ENCODE measurements around the gene SP7. TPM values are rescaled to one million over a fixed set of nuclear protein-coding genes. Genes with fewer than 3 reads are reported as not detected.

Gene SP7
- not detected for total RNA-seq

DNA sequence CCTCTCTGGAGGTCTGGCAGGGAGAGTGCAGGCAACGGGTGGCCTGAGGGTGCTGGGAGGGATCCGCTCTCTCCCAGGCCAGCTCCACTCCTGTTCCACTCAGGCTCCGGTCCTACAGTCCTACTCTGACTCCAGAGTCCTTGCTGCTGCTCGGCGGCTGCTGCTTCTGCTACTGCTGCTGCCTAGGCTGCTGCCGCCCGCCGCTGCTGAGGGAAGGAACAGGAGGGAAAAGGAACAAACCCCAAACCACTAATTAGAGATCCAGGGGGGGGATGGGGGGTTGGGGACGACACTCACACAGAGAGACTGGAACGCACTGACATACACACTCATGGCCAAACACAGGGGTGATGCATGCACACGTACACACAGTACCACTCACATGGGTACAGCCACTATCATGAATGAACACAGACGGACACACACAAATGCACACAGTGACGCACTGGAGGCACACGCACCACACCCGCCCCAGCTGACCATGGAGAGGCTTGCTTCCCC lies at the start of gene SP7:
Gene SP7, minus strand, starts transcription at position 174 of the 501 bp plus-strand sequence. CDS start 708 bp downstream, outside the sequence.
- H3K27me3 ChIP-seq = peaks cover 0 to 80% (median 14%) of the 10 kb centered on the region in 4 donors
- intact Hi-C loops (cut with DNase I) = no loop called here
- 44% methylated on average over 15 of the region's 15 CpGs for WGBS
- no peaks in the 10 kb centered on the region for H3K9me3 ChIP-seq
- no peak within 1 kb of the TSS for H3K27ac ChIP-seq (replicated peaks in 1 of 4)
- no peaks in the 10 kb centered on the region for H3K36me3 ChIP-seq
- TF ChIP-seq, protein P1, sequence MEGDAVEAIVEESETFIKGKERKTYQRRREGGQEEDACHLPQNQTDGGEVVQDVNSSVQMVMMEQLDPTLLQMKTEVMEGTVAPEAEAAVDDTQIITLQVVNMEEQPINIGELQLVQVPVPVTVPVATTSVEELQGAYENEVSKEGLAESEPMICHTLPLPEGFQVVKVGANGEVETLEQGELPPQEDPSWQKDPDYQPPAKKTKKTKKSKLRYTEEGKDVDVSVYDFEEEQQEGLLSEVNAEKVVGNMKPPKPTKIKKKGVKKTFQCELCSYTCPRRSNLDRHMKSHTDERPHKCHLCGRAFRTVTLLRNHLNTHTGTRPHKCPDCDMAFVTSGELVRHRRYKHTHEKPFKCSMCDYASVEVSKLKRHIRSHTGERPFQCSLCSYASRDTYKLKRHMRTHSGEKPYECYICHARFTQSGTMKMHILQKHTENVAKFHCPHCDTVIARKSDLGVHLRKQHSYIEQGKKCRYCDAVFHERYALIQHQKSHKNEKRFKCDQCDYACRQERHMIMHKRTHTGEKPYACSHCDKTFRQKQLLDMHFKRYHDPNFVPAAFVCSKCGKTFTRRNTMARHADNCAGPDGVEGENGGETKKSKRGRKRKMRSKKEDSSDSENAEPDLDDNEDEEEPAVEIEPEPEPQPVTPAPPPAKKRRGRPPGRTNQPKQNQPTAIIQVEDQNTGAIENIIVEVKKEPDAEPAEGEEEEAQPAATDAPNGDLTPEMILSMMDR (IDR thresholded peaks at IDR 0.05) = no peak
- TF ChIP-seq EP300 (IDR thresholded peaks at IDR 0.05) (no peak), POLR2A (IDR thresholded peaks at IDR 0.05; ENCODE audit: low read depth) (no peak), POLR2AphosphoS5 (IDR thresholded peaks at IDR 0.05) (no peak)
- no peak for DNase-seq (ENCODE audit: extremely low spot score)
- no peak within 1 kb of the TSS for H3K4me3 ChIP-seq
- no peaks in the 10 kb centered on the region for H3K4me1 ChIP-seq

DNA sequence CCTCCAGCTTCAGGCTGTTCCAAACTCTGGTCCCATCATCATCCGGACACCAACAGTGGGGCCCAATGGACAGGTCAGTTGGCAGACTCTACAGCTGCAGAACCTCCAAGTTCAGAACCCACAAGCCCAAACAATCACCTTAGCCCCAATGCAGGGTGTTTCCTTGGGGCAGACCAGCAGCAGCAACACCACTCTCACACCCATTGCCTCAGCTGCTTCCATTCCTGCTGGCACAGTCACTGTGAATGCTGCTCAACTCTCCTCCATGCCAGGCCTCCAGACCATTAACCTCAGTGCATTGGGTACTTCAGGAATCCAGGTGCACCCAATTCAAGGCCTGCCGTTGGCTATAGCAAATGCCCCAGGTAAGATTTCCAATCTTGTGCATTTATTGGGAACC lies 47.1 kb upstream of the SP7 start:
- Histone ChIP-seq H3K27ac (replicated peaks in 1 of 4) (peak overlapping the region in 1 of 4 donors; percentile 16), H3K9me3 (no peaks in the 10 kb centered on the region), H3K36me3 (peaks cover 22 to 53% (median 42%) of the 10 kb centered on the region in 4 donors), H3K4me3 (peak overlapping the region; percentile 79 to 93 (median 86)), H3K27me3 (no peaks in the 10 kb centered on the region), H3K4me1 (peaks cover 70 to 82% (median 80%) of the 10 kb centered on the region in 4 donors)
- TF ChIP-seq POLR2AphosphoS5 (IDR thresholded peaks at IDR 0.05) (no peak), POLR2A (IDR thresholded peaks at IDR 0.05; ENCODE audit: low read depth) (no peak), EP300 (IDR thresholded peaks at IDR 0.05) (no peak)
- TF ChIP-seq, protein P1 (IDR thresholded peaks at IDR 0.05) = no peak
- DNase-seq (ENCODE audit: extremely low spot score) = no peak
- intact Hi-C loops (cut with DNase I) = no loop called here
- 81% methylated on average over 2 of the region's 2 CpGs for WGBS

DNA sequence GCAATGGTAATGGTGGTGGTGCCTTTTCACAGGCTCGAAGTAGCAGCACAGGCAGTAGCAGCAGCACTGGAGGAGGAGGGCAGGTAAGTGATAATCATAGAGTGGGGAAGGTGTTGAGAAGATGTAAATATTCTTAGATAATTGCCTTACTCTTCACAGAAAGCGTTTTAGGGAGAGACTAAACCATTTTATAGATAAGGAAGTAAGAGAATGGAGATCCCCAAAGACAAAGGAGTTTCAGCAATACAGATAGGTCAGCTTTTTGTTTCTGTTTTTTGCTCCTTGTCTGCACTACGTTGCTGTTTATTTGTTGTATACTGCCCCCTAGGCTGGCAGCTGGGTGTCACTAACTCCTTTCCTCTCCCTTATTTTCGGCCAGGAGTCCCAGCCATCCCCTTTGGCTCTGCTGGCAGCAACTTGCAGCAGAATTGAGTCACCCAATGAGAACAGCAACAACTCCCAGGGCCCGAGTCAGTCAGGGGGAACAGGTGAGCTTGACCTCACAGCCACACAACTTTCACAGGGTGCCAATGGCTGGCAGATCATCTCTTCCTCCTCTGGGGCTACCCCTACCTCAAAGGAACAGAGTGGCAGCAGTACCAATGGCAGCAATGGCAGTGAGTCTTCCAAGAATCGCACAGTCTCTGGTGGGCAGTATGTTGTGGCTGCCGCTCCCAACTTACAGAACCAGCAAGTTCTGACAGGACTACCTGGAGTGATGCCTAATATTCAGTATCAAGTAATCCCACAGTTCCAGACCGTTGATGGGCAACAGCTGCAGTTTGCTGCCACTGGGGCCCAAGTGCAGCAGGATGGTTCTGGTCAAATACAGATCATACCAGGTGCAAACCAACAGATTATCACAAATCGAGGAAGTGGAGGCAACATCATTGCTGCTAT lies 45.8 kb upstream of the SP7 start:
- DNase-seq (ENCODE audit: extremely low spot score) = no peak
- H3K9me3 ChIP-seq = no peaks in the 10 kb centered on the region
- peaks cover 60 to 70% (median 68%) of the 10 kb centered on the region in 4 donors for H3K4me1 ChIP-seq
- TF ChIP-seq, protein P1 (IDR thresholded peaks at IDR 0.05) = peak in 2 of 3 experiments; percentile 24 to 27
- TF ChIP-seq POLR2AphosphoS5 (IDR thresholded peaks at IDR 0.05) = no peak
- intact Hi-C loops (cut with DNase I) = no loop called here
- H3K27ac ChIP-seq (replicated peaks in 1 of 4) = peak overlapping the region; percentile 98 to 100 (median 100)
- H3K27me3 ChIP-seq = no peaks in the 10 kb centered on the region
- WGBS = 41% methylated on average over 6 of the region's 9 CpGs
- peak overlapping the region; percentile 79 to 93 (median 86) for H3K4me3 ChIP-seq
- peaks cover 22 to 53% (median 42%) of the 10 kb centered on the region in 4 donors for H3K36me3 ChIP-seq

DNA sequence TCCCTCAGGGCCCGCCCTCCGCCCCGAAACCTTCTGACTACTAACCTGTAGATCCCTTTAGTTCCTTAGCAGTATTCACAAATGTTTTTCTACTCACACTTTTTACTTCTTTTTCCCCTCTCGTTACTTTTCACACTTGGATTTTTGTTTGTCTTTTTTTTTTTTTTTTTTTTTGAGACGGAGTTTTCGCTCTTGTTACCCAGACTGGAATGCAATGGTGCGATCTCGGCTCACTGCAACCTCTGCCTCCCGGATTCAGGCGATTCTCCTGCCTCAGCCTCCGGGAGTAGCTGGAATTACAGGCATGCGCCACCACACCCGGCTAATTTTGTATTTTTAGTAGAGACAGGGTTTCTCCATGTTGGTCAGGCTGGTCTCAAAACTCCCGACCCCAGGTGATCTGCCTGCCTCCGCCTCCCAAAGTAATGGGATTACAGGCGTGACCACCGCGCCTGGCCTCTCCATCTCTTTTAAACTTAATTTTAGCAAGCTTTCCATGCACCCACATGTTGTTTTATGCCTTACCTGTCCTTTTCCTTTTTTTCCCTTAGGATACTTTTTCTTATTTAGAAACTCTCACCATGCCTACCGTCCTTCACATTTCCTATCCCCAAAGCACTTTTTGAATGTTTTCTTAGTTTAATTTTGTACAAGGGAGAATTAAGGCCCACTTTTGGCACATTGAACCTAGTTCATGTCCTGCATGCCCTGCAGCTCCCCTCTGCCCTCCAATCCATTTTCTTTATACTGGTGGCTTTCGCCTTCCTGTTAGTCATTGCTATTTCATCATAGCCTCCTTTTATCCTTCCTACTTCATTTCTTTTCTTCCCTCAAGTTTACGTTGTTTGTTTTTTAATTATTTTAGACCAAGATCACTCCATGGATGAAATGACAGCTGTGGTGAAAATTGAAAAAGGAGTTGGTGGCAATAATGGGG lies 44.9 kb upstream of the SP7 start:
- TF ChIP-seq EP300 (IDR thresholded peaks at IDR 0.05) (no peak), POLR2A (IDR thresholded peaks at IDR 0.05; ENCODE audit: low read depth) (no peak), POLR2AphosphoS5 (IDR thresholded peaks at IDR 0.05) (no peak)
- TF ChIP-seq, protein P1 (IDR thresholded peaks at IDR 0.05) = no peak
- H3K9me3 ChIP-seq = no peaks in the 10 kb centered on the region
- H3K4me3 ChIP-seq = peak overlapping the region; percentile 79 to 93 (median 86)
- no peaks in the 10 kb centered on the region for H3K27me3 ChIP-seq
- DNase-seq (ENCODE audit: extremely low spot score) = no peak
- intact Hi-C loops (cut with DNase I) = no loop called here
- WGBS = 10% methylated on average over 21 of the region's 21 CpGs
- H3K27ac ChIP-seq (replicated peaks in 1 of 4) = peak overlapping the region; percentile 98 to 100 (median 100)
- H3K36me3 ChIP-seq = peaks cover 22 to 47% (median 42%) of the 10 kb centered on the region in 4 donors
- peaks cover 52 to 60% (median 58%) of the 10 kb centered on the region in 4 donors for H3K4me1 ChIP-seq

Data from esophagus muscularis mucosa (tissue), 4 donors.